ENCODE measurements around the gene PDE2A. TPM values are rescaled to one million over a fixed set of nuclear protein-coding genes. Genes with fewer than 3 reads are reported as not detected.

Gene PDE2A
- total RNA-seq, 2 donors from 2014 or later, result 3.7 to 13.3 TPM

DNA sequence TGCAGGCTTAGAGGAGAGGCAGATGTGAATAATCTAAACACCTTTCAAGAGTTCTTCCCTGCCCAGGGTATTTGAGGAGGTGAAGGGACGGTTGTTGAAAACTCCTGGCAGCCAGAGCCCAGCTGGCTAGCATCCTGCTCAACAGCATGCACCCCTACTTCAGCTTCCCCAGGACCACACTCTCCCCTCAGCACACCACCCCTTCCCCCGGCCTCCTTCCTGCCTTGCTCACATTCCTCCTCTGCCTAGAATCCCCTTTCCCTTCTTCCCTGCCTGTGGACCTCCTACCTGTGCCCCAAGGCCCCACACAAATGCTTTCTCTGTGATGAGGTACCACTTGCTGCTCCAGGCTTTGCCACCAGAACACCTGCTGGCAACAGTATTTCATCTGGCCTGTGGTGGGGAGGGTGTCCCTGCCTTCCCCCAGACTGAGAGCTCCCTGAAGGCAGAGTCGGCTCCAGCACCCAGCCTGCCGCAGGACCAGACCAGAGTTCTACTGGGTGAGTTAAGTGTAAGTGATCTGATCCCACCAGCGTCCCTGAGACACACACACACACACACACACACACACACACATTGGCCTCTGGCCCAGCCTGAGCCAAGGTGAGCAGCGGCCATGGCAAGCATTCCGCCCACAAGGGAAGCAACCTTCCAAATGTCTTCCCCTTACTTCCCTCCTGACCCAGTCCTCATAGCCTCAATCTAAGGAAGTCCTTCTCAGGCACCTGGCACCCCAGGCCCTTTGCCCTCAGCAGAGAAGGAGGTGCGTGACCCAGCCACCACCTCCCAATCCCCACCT is 79.5 kb downstream of the PDE2A start:
- H3K27ac Mint-ChIP-seq, result no peak overlapping the region
- H3K4me3 Mint-ChIP-seq, result no peak overlapping the region
- H3K36me3 Mint-ChIP-seq (ENCODE audit: low read depth), result no peaks in the 10 kb centered on the region
- WGBS, 2 experiments (ENCODE audit: insufficient coverage in 1 of 2, insufficient read length in 1 of 2), result 77 to 88% methylated on average over 3 to 6 of the region's 8 CpGs
- H3K9me3 ChIP-seq (ENCODE audit: control insufficient read depth, low read length), result no peaks in the 10 kb centered on the region
- DNase-seq, result peak; percentile 66
- peaks cover 51% of the 10 kb centered on the region for H3K27me3 ChIP-seq (ENCODE audit: control insufficient read depth, insufficient read depth, low read length, poor library complexity, severe bottlenecking)
- H3K4me1 ChIP-seq (ENCODE audit: control insufficient read depth, insufficient read depth, low read length), result no peaks in the 10 kb centered on the region
- no peak overlapping the region for H3K4me3 ChIP-seq (ENCODE audit: low read length)
- H3K36me3 ChIP-seq (ENCODE audit: control insufficient read depth, insufficient read depth, low read length), result no peaks in the 10 kb centered on the region
- peaks cover 48% of the 10 kb centered on the region for H3K27me3 Mint-ChIP-seq (ENCODE audit: insufficient read depth)
- no peak overlapping the region for H3K27ac ChIP-seq (ENCODE audit: low read depth, low read length)
- no peaks in the 10 kb centered on the region for H3K9me3 Mint-ChIP-seq
- no peak overlapping the region for H3K9ac ChIP-seq (ENCODE audit: extremely low read depth, low read length, poor library complexity, severe bottlenecking)
- TF ChIP-seq CTCF (conservative IDR thresholded peaks at IDR 0.05), result no peak
- H3K4me1 Mint-ChIP-seq, result peaks cover 20% of the 10 kb centered on the region

DNA sequence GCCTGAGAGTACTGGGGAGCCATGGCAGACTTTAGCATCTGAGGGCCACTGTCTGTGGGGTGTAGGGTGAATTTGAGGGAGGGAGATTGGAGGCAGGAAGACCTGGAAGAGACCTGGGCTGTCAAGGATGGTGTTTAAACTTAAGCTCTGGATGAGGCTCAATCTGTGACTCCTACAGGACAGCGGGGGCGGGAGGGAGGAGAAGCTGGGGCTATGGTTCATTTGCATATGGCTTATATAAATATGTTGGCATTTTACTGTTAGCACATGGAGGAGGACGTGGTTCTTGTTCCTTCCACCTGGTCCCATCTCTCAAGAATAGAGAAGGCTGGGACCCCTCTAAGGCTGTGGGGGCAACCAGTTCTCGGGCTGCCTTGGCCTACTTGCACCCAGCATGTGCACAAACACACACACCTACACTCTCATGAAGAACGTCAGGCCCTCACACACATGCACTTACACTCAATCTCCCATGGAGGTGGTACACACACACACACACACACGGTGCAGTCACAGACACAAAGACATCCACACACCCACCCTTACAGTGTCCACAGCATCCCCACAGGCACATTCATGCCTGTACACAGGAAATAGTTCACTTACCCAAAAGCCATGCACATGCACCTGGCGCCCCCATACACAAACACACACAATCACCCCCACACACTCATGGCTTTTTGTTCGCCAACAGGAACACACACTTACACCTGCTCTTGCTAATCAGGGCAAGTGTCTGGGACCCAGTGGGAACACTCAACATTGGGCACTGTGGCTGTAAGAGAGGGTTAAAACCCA is 81.3 kb downstream of the PDE2A start:
- H3K36me3 ChIP-seq (ENCODE audit: control insufficient read depth, insufficient read depth, low read length), result no peaks in the 10 kb centered on the region
- no peak overlapping the region for H3K4me3 Mint-ChIP-seq
- H3K9me3 Mint-ChIP-seq, result no peaks in the 10 kb centered on the region
- H3K27ac ChIP-seq (ENCODE audit: low read depth, low read length), result no peak overlapping the region
- H3K9ac ChIP-seq (ENCODE audit: extremely low read depth, low read length, poor library complexity, severe bottlenecking), result no peak overlapping the region
- H3K27ac Mint-ChIP-seq, result no peak overlapping the region
- 87 to 100% methylated on average over 4 to 8 of the region's 8 CpGs for WGBS, 2 experiments (ENCODE audit: insufficient coverage in 1 of 2, insufficient read length in 1 of 2)
- no peak for DNase-seq
- no peaks in the 10 kb centered on the region for H3K9me3 ChIP-seq (ENCODE audit: control insufficient read depth, low read length)
- H3K4me1 ChIP-seq (ENCODE audit: control insufficient read depth, insufficient read depth, low read length), result no peaks in the 10 kb centered on the region
- H3K36me3 Mint-ChIP-seq (ENCODE audit: low read depth), result no peaks in the 10 kb centered on the region
- H3K4me3 ChIP-seq (ENCODE audit: low read length), result no peak overlapping the region
- TF ChIP-seq CTCF (conservative IDR thresholded peaks at IDR 0.05), result no peak
- H3K27me3 ChIP-seq (ENCODE audit: control insufficient read depth, insufficient read depth, low read length, poor library complexity, severe bottlenecking), result peaks cover 69% of the 10 kb centered on the region
- peaks cover 66% of the 10 kb centered on the region for H3K27me3 Mint-ChIP-seq (ENCODE audit: insufficient read depth)
- peaks cover 14% of the 10 kb centered on the region for H3K4me1 Mint-ChIP-seq

GRCh38 chr11:72591785-72592502 is 82.3 kb downstream of the PDE2A start:
- H3K9ac ChIP-seq (ENCODE audit: extremely low read depth, low read length, poor library complexity, severe bottlenecking), result no peak overlapping the region
- H3K4me1 ChIP-seq (ENCODE audit: control insufficient read depth, insufficient read depth, low read length), result no peaks in the 10 kb centered on the region
- peaks cover 78% of the 10 kb centered on the region for H3K27me3 ChIP-seq (ENCODE audit: control insufficient read depth, insufficient read depth, low read length, poor library complexity, severe bottlenecking)
- H3K9me3 ChIP-seq (ENCODE audit: control insufficient read depth, low read length), result no peaks in the 10 kb centered on the region
- DNase-seq, result no peak
- no peaks in the 10 kb centered on the region for H3K36me3 ChIP-seq (ENCODE audit: control insufficient read depth, insufficient read depth, low read length)
- no peak for TF ChIP-seq CTCF (conservative IDR thresholded peaks at IDR 0.05)
- peaks cover 14% of the 10 kb centered on the region for H3K4me1 Mint-ChIP-seq
- no peaks in the 10 kb centered on the region for H3K36me3 Mint-ChIP-seq (ENCODE audit: low read depth)
- peaks cover 73% of the 10 kb centered on the region for H3K27me3 Mint-ChIP-seq (ENCODE audit: insufficient read depth)
- H3K4me3 Mint-ChIP-seq, result no peak overlapping the region
- WGBS, 2 experiments (ENCODE audit: insufficient coverage in 1 of 2, insufficient read length in 1 of 2), result 46 to 59% methylated on average over 3 to 9 of the region's 10 CpGs
- H3K27ac Mint-ChIP-seq, result no peak overlapping the region
- no peak overlapping the region for H3K27ac ChIP-seq (ENCODE audit: low read depth, low read length)
- H3K9me3 Mint-ChIP-seq, result no peaks in the 10 kb centered on the region
- no peak overlapping the region for H3K4me3 ChIP-seq (ENCODE audit: low read length)

Measured in endodermal cell (in vitro differentiated cells).